Measurements from ENCODE around the gene DOCK4.
"Not testable (repeated sequence)": the region's sequence is repeated elsewhere in the genome, so short reads cannot be mapped to it uniquely, and the experiment has no call there.

Gene DOCK4

GRCh38 chr7:112132051-112132694, 74.0 kb downstream of the DOCK4 start:
- DNase-seq, result no peak

GRCh38 chr7:112130729-112131410, 75.3 kb downstream of the DOCK4 start:
- no peak for DNase-seq

- no peak for DNase-seq
Measured at GRCh38 chr7:112129655-112130323, 76.4 kb downstream of the DOCK4 start.

GRCh38 chr7:112128461-112129425, 77.5 kb downstream of the DOCK4 start:
- not testable (repeated sequence) for DNase-seq

GRCh38 chr7:112128041-112128440, 78.2 kb downstream of the DOCK4 start:
- not testable (repeated sequence) for DNase-seq

- no peak for DNase-seq
Measured at GRCh38 chr7:112125250-112125649, 80.9 kb downstream of the DOCK4 start.

- no peak for DNase-seq
Measured at GRCh38 chr7:112124061-112124766, 82.0 kb downstream of the DOCK4 start.

GRCh38 chr7:112122798-112123197, 83.4 kb downstream of the DOCK4 start:
- no peak for DNase-seq

GRCh38 chr7:112122144-112122543, 84.1 kb downstream of the DOCK4 start:
- no peak for DNase-seq

- no peak for DNase-seq
Measured at GRCh38 chr7:112121318-112121717, 84.9 kb downstream of the DOCK4 start.

GRCh38 chr7:112120696-112121217, 85.4 kb downstream of the DOCK4 start:
- DNase-seq, result no peak

GRCh38 chr7:112118581-112119566, 87.3 kb downstream of the DOCK4 start:
- no peak for DNase-seq

- no peak for DNase-seq
Measured at GRCh38 chr7:112116894-112117293, 89.3 kb downstream of the DOCK4 start.

GRCh38 chr7:112116358-112116757, 89.8 kb downstream of the DOCK4 start:
- no peak for DNase-seq

GRCh38 chr7:112115880-112116279, 90.3 kb downstream of the DOCK4 start:
- no peak for DNase-seq

- no peak for DNase-seq
Measured at GRCh38 chr7:112113913-112114575, 92.2 kb downstream of the DOCK4 start.

- no peak for DNase-seq
Measured at GRCh38 chr7:112112822-112113255, 93.4 kb downstream of the DOCK4 start.

GRCh38 chr7:112110651-112111050, 95.5 kb downstream of the DOCK4 start:
- DNase-seq, result no peak

- DNase-seq, result no peak
Measured at GRCh38 chr7:112110175-112110574, 96.0 kb downstream of the DOCK4 start.

GRCh38 chr7:112108981-112109380, 97.2 kb downstream of the DOCK4 start:
- no peak for DNase-seq
